CD4-positive, alpha-beta T cell (primary cell): ENCODE data around the gene DENND4A. TPM values are rescaled to one million over a fixed set of nuclear protein-coding genes. Genes with fewer than 3 reads are reported as not detected.

Experiments used
- ATAC-seq: fragments of 200-7000 bp; cut with Tn5 transposase; one replicate; pipeline ENCODE4 v1.10.0; 2022; ENCODE audit warnings: mild to moderate bottlenecking; ENCODE audit not compliant: poor library complexity
- CTCF ChIA-PET: fragments of 350-600 bp; sonication (Branson Sonifier 250); formaldehyde crosslinking; loops from one replicate; lab custom pipeline; 2021; ENCODE audit warnings: antibody characterized with exemption, inconsistent platforms; lab: Charles Lee
- POLR2A ChIA-PET: fragments of 350-600 bp; sonication (Branson Sonifier 250); formaldehyde crosslinking; loops from one replicate; lab custom pipeline; 2021; ENCODE audit warnings: antibody characterized with exemption, inconsistent platforms; lab: Charles Lee
- DNase-seq, 14 experiments: peaks; one replicate each; pipeline ENCODE4 v3.0.0-alpha.2; 2013 to 2020; ENCODE audit warnings: mixed read lengths in 2 of 14
- H3K27ac ChIP-seq, 2 donors: one replicate each; pipeline versions ENCODE4 v1.5.1 to v1.7.0; 2013; ENCODE audit warnings: low read length in 2 of 2, low read depth in 1 of 2, mild to moderate bottlenecking in 1 of 2
- H3K27me3 ChIP-seq, 2 experiments: 1 replicate in 1 of 2; 2 replicates in 1 of 2; pipeline versions ENCODE4 v1.6.1 to v1.7.0; 2013; ENCODE audit warnings: low read length in 2 of 2, control low read depth in 1 of 2, mild to moderate bottlenecking in 1 of 2, moderate library complexity in 1 of 2; ENCODE audit not compliant: insufficient read depth in 2 of 2, control insufficient read depth in 1 of 2
- H3K36me3 ChIP-seq: one replicate; pipeline ENCODE4 v1.6.1; 2013; ENCODE audit warnings: low read length, control low read depth; ENCODE audit not compliant: insufficient read depth
- H3K4me1 ChIP-seq: one replicate; pipeline ENCODE4 v1.6.1; 2013; ENCODE audit warnings: low read length, control low read depth; ENCODE audit not compliant: insufficient read depth
- H3K4me3 ChIP-seq: one replicate; pipeline ENCODE4 v1.5.1; 2013; ENCODE audit warnings: mild to moderate bottlenecking, low read length, moderate library complexity
- H3K9me3 ChIP-seq, 2 experiments: 1 replicate in 1 of 2; 2 replicates in 1 of 2; pipeline versions ENCODE4 v1.6.1 to v1.7.0; 2013; ENCODE audit warnings: low read length in 2 of 2, mild to moderate bottlenecking in 2 of 2, control low read depth in 1 of 2, moderate library complexity in 1 of 2; ENCODE audit not compliant: control insufficient read depth in 1 of 2, insufficient read depth in 1 of 2
- H3K27ac Mint-ChIP-seq: one replicate; pipeline ENCODE4 v1.8.0; 2020; ENCODE audit warnings: mixed read lengths
- H3K27me3 Mint-ChIP-seq: one replicate; pipeline ENCODE4 v1.8.0; 2021; ENCODE audit warnings: mixed read lengths
- H3K36me3 Mint-ChIP-seq: one replicate; pipeline ENCODE4 v1.8.0; 2021; ENCODE audit warnings: low read depth, mixed read lengths
- H3K4me1 Mint-ChIP-seq: one replicate; pipeline ENCODE4 v1.8.0; 2021; ENCODE audit warnings: low read depth, mixed read lengths
- H3K4me3 Mint-ChIP-seq: one replicate; pipeline ENCODE4 v1.8.0; 2020; ENCODE audit warnings: mild to moderate bottlenecking, mixed read lengths
- H3K9me3 Mint-ChIP-seq: one replicate; pipeline ENCODE4 v1.8.0; 2020; ENCODE audit warnings: mixed read lengths
- intact Hi-C, 2 experiments: fragments of 100-400 bp; cut with DNase I in 1 of 2; cut with micrococcal nuclease in 1 of 2; formaldehyde crosslinking; loops; one replicate each; pipeline versions ENCODE4 v1.15.1 to v1.9.0; 2023 to 2025; cut with DNase I, micrococcal nuclease
- total RNA-seq, 174 experiments: library from RNA in 2 of 174; stranded (reverse) in 2 of 174; gene quantifications; one replicate each; pipeline ENCODE4 v1.2.3 and lab custom pipeline; 2021 to 2026
- TF ChIP-seq, protein P1 (sequence below): fragments of 200-600 bp; IDR thresholded peaks from one replicate; pipeline ENCODE4 v1.8.0; 2022; ENCODE audit warnings: antibody characterized with exemption, mild to moderate bottlenecking

The DENND4A gene
- total RNA-seq, 2 experiments from 2014 or later = 64.1 to 69.6 TPM

DNA sequence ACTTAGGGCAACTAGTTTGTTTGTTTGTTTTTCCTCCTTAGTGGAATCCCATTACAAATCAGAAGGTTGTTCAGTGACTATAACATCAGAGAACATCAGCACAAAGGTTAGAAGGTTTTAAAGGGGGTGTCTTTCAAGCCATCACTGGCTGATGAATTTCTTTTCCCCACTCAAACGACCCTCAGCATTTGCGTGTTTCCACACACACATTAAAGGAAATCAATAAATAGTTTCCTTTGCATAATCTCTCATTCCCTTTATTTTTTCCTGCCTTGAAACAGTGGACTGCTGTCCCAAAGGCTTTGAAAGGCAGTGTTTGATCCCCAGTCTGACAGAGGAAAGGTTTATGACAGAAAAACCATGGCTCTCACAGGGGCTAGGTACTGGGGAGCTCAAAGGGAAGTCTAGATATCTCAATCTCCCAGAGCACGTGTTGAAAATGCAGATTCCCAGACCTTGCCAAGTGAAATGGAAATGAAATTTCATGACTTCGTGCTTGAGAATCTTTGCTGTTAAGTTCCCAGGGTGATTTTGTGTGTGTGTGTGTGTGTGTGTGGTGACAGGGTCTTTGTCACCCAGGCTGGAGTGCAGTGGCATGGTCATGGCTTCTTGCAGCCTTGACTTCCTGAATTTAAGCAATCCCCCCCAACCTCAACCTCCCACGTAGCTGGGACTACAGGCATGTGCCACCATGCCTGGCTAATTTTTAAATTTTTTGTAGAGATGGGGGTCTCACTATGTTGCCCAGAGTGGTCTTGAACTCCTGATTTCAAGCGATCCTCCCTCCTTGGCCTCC, 178.9 kb downstream of the DENND4A start:
- TF ChIP-seq, protein P1, sequence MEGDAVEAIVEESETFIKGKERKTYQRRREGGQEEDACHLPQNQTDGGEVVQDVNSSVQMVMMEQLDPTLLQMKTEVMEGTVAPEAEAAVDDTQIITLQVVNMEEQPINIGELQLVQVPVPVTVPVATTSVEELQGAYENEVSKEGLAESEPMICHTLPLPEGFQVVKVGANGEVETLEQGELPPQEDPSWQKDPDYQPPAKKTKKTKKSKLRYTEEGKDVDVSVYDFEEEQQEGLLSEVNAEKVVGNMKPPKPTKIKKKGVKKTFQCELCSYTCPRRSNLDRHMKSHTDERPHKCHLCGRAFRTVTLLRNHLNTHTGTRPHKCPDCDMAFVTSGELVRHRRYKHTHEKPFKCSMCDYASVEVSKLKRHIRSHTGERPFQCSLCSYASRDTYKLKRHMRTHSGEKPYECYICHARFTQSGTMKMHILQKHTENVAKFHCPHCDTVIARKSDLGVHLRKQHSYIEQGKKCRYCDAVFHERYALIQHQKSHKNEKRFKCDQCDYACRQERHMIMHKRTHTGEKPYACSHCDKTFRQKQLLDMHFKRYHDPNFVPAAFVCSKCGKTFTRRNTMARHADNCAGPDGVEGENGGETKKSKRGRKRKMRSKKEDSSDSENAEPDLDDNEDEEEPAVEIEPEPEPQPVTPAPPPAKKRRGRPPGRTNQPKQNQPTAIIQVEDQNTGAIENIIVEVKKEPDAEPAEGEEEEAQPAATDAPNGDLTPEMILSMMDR = no peak
- no peaks in the 10 kb centered on the region for H3K27me3 Mint-ChIP-seq
- intact Hi-C loops = loop anchor here in 1 of 2 experiments (10.0 kb wide), 1 partner anchor 308 kb away; the partner anchor contains the start of gene RNU5B-1
- peak overlapping the region; percentile 93 for H3K27ac Mint-ChIP-seq
- POLR2A ChIA-PET = no interaction called here
- Histone ChIP-seq H3K4me1 (peaks cover 28% of the 10 kb centered on the region), H3K9me3 (no peaks in the 10 kb centered on the region), H3K27ac (no peak overlapping the region), H3K36me3 (no peaks in the 10 kb centered on the region), H3K27me3 (no peaks in the 10 kb centered on the region), H3K4me3 (no peak overlapping the region)
- DNase-seq (no peak), ATAC-seq (no peak)
- H3K4me1 Mint-ChIP-seq = peaks cover 36% of the 10 kb centered on the region
- no peak overlapping the region for H3K4me3 Mint-ChIP-seq
- CTCF ChIA-PET = no interaction called here
- H3K9me3 Mint-ChIP-seq = no peaks in the 10 kb centered on the region
- peaks cover 20% of the 10 kb centered on the region for H3K36me3 Mint-ChIP-seq

DNA sequence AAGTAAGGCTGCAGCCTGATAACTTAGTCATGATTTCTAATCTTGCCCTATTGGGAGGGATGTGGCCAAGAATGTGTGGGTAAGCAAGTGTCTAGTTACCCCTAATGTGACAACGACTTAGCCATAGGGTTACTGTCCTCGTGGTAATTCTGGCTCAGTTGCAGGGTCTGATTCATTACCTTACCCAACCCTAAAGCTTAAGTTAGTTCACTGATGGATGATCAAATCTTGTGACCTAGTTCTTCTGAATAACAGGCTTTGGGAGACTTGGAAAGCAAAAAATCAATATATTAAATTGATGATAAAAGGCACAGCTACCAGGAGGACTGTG, 179.5 kb downstream of the DENND4A start:
- intact Hi-C loops = loop anchor here in 1 of 2 experiments (10.0 kb wide), 1 partner anchor 308 kb away; the partner anchor contains the start of gene RNU5B-1
- Histone ChIP-seq H3K27ac (peak overlapping the region in 1 of 2 donors; percentile 92), H3K4me3 (no peak overlapping the region), H3K27me3 (no peaks in the 10 kb centered on the region), H3K4me1 (peaks cover 28% of the 10 kb centered on the region), H3K9me3 (no peaks in the 10 kb centered on the region), H3K36me3 (no peaks in the 10 kb centered on the region)
- ATAC-seq (no peak), DNase-seq (no peak)
- Mint-ChIP-seq H3K27me3 (no peaks in the 10 kb centered on the region), H3K4me3 (peak overlapping the region; percentile 99), H3K4me1 (peaks cover 36% of the 10 kb centered on the region), H3K36me3 (peaks cover 23% of the 10 kb centered on the region), H3K27ac (peak overlapping the region; percentile 93), H3K9me3 (no peaks in the 10 kb centered on the region)
- TF ChIP-seq, protein P1 = no peak
- ChIA-PET CTCF (no interaction called here), POLR2A (no interaction called here)

DNA sequence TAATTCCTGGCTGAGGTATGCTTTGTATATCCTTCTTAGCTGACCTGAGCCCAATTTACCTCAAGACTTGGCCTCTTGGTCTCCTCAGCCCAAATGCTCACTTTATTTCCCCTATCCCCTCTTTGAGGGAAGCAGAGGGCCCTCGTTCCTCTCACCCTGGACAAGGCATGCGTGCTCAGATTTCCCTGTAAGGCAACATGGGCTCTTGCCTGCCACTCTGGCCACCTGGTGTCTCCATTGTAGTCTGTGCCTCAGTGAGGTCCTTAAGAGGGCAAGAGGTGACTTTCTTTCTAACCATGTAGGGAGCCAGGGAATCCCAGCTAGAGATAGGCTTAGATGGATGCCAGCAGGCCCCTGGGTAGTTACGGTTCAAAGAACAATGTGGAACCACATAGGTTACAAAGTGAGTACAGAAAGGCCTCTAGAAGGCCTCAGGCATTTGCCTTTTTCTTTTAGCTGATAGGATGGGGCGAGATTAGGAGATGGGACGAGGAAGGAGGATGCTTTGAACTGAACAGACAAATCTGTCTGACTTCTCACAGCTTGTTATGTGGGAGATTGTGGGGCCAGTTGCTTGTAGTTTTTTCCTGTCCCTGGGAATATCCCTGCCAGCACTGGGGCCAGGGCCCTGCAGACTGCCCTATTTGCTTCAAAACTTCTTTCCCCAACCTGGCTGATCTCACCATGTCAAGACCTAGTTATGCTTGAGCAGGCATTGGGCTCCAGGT, 180.0 kb downstream of the DENND4A start:
- intact Hi-C loops = loop anchor here in 1 of 2 experiments (1.0 to 10.0 kb wide), 3 partner anchors 95 to 307 kb away; partner anchors contain the start of genes DPP8, RAB11A and RNU5B-1

More for the DNA sequence above, 180.0 kb downstream of the DENND4A start:
- POLR2A ChIA-PET = interaction anchor here (0.9 to 1.5 kb wide), 3 partner anchors 13 to 221 kb away, joined by 3 read pairs; no protein-coding TSS in a partner anchor
- peak overlapping the region; percentile 99 for H3K4me3 Mint-ChIP-seq
- H3K27me3 Mint-ChIP-seq = no peaks in the 10 kb centered on the region
- peak overlapping the region; percentile 77 for H3K4me3 ChIP-seq
- TF ChIP-seq, protein P1 = no peak
- H3K36me3 ChIP-seq = no peaks in the 10 kb centered on the region
- peaks cover 40% of the 10 kb centered on the region for H3K4me1 Mint-ChIP-seq
- ATAC-seq (no peak), DNase-seq (peak in 2 of 14 experiments; percentile 10 to 26)
- H3K36me3 Mint-ChIP-seq = peaks cover 27% of the 10 kb centered on the region
- no peaks in the 10 kb centered on the region for H3K9me3 ChIP-seq
- H3K9me3 Mint-ChIP-seq = no peaks in the 10 kb centered on the region
- peak overlapping the region; percentile 93 for H3K27ac Mint-ChIP-seq
- no peaks in the 10 kb centered on the region for H3K27me3 ChIP-seq
- CTCF ChIA-PET = interaction anchor here (1.5 kb wide), 1 partner anchor 775 kb away, joined by 4 read pairs; the partner anchor contains the start of gene MAP2K1
- H3K27ac ChIP-seq = peak overlapping the region; percentile 88 to 92
- peaks cover 28% of the 10 kb centered on the region for H3K4me1 ChIP-seq
